Spleen (tissue), 11 donors: ENCODE results near the gene IDS. TPM values are rescaled to one million over a fixed set of nuclear protein-coding genes. Genes with fewer than 3 reads are reported as not detected.

Experiments
- DNase-seq: peaks from one replicate; pipeline ENCODE4 v3.0.0-alpha.2; 2020
- H3K27ac ChIP-seq, 8 donors: fragments of 200-600 bp; sonication (generic) in 7 of 8; 1 replicate in 4 of 8; 2 replicates in 4 of 8; pipeline versions ENCODE4 v1.5.0 to v1.8.0; 2016 to 2021; ENCODE audit warnings: inconsistent platforms in 4 of 8, mild to moderate bottlenecking in 4 of 8, moderate library complexity in 1 of 8
- H3K27me3 ChIP-seq, 7 donors: fragments of 200-600 bp; sonication (generic) in 6 of 7; replicated peaks in 1 of 7; 1 replicate in 4 of 7; 2 replicates in 3 of 7; pipeline versions ENCODE4 v1.5.0 to v1.8.0; 2016 to 2021; ENCODE audit warnings: inconsistent platforms in 3 of 7, mild to moderate bottlenecking in 1 of 7
- H3K36me3 ChIP-seq, 6 donors: fragments of 200-600 bp; sonication (generic) in 5 of 6; 1 replicate in 4 of 6; 2 replicates in 2 of 6; pipeline versions ENCODE4 v1.5.0 to v1.8.0; 2016 to 2021; ENCODE audit warnings: inconsistent platforms in 2 of 6
- H3K4me1 ChIP-seq, 6 donors: fragments of 200-600 bp; sonication (generic) in 5 of 6; 1 replicate in 3 of 6; 2 replicates in 3 of 6; pipeline versions ENCODE4 v1.5.0 to v1.8.0; 2016 to 2021; ENCODE audit warnings: inconsistent platforms in 3 of 6
- H3K4me3 ChIP-seq, 8 donors: fragments of 200-600 bp; sonication (generic) in 7 of 8; 1 replicate in 4 of 8; 2 replicates in 4 of 8; pipeline versions ENCODE4 v1.5.0 to v1.8.0; 2016 to 2021; ENCODE audit warnings: inconsistent platforms in 4 of 8, mild to moderate bottlenecking in 4 of 8, moderate library complexity in 2 of 8
- H3K9me3 ChIP-seq, 8 donors: fragments of 200-600 bp; sonication (generic) in 7 of 8; 1 replicate in 4 of 8; 2 replicates in 4 of 8; pipeline versions ENCODE4 v1.5.0 to v1.8.0; 2016 to 2021; ENCODE audit warnings: inconsistent platforms in 4 of 8
- CTCF ChIP-seq, 11 experiments: fragments of 200-600 bp in 7 of 11; fragments of 450-650 bp in 4 of 11; sonication (generic) in 4 of 11; IDR thresholded peaks in 8 of 11; conservative IDR thresholded peaks in 3 of 11; 1 replicate in 7 of 11; 2 replicates in 4 of 11; pipeline versions ENCODE4 v1.4.0 to v1.8.0; 2016 to 2021; ENCODE audit warnings: antibody characterized with exemption in 11 of 11, inconsistent platforms in 4 of 11, mild to moderate bottlenecking in 1 of 11
- POLR2A ChIP-seq, 3 donors: fragments of 450-650 bp; IDR thresholded peaks; one replicate each; pipeline ENCODE4 v1.5.1; 2017; ENCODE audit warnings: antibody characterized with exemption in 3 of 3, mild to moderate bottlenecking in 1 of 3
- POLR2AphosphoS5 ChIP-seq, 3 donors: sonication (generic); formaldehyde crosslinking; IDR thresholded peaks; one replicate each; pipeline ENCODE4 v1.5.1; 2017; ENCODE audit warnings: antibody characterized with exemption in 3 of 3
- WGBS, 5 donors: extraction: QIAGEN DNeasy Blood & Tissue Kit in 3 of 5; methylation state at CpG; one replicate each; pipeline versions ENCODE4 v1.1.5 to v1.1.7; 2013 to 2018; 5-methylcytosine and 5-hydroxymethylcytosine counted together
- intact Hi-C: fragments of 100-400 bp; cut with DNase I; formaldehyde crosslinking; loops from one replicate; pipeline ENCODE4 v1.15.0; 2023; ENCODE audit warnings: low total_unique reads
- polyA plus RNA-seq, 3 donors: library from polyadenylated mRNA; stranded (reverse); fragments of 200-250 nt; gene quantifications; one replicate each; pipeline ENCODE4 v1.2.1, GENCODE V29; 2013
- total RNA-seq, 7 donors: library from RNA; depleted of rRNA in 3 of 7; stranded (reverse); fragments of >200 nt in 3 of 7; fragmentation: NEBNext Ultra II Directional in 4 of 7; extraction: Animal tissue kit (Norgen Biotek cat#: 25700) in 4 of 7; gene quantifications; one replicate each; pipeline versions ENCODE4 v1.1.0 to v1.2.1, GENCODE V29; 2016 to 2021
- donor health status: healthy with polysubstance abuse.
- donor health status: DM: no; HTN: no; CAD: no; lungs with moderate emphysema.
- donor health status: DM: no; HTN: no; CAD: no.
- donor health status: Bipolar disorder and iron deficiency.
- donor health status: healthy.
- donor health status: DM: no; HTN: no; CAD: no.
- donor health status: DM: yes; HTN: yes; CAD: no.

The IDS gene
- total and polyA plus RNA-seq, 10 donors: 22.4 to 114 (median 83.5) TPM

GRCh38 chrX:149516604-149517003 lies 11.5 kb upstream of the IDS start:
- Histone ChIP-seq H3K4me1 (peaks cover 0 to 22% (median 4%) of the 10 kb centered on the region in 6 donors), H3K36me3 (no peaks in the 10 kb centered on the region), H3K27ac (no peak overlapping the region), H3K27me3 (no peaks in the 10 kb centered on the region), H3K4me3 (no peak overlapping the region), H3K9me3 (no peaks in the 10 kb centered on the region)
- TF ChIP-seq POLR2AphosphoS5 (IDR thresholded peaks at IDR 0.05): no peak
- TF ChIP-seq POLR2A (IDR thresholded peaks at IDR 0.05): no peak
- no peak for TF ChIP-seq CTCF (IDR thresholded peaks at IDR 0.05 in 8 of 11, conservative IDR thresholded peaks at IDR 0.05 in 3 of 11)
- no peak for DNase-seq
- 62 to 89% (median 76%) methylated on average over 2 of the region's 2 CpGs for WGBS, 5 donors
- intact Hi-C loops: no loop called here

GRCh38 chrX:149515954-149516602 lies 11.0 kb upstream of the IDS start:
- intact Hi-C loops: no loop called here
- DNase-seq: no peak
- H3K27me3 ChIP-seq: no peaks in the 10 kb centered on the region
- H3K4me3 ChIP-seq: no peak overlapping the region
- no peak overlapping the region for H3K27ac ChIP-seq
- no peaks in the 10 kb centered on the region for H3K36me3 ChIP-seq
- H3K4me1 ChIP-seq: peaks cover 0 to 22% (median 4%) of the 10 kb centered on the region in 6 donors
- no peaks in the 10 kb centered on the region for H3K9me3 ChIP-seq
- 29 to 65% (median 47%) methylated on average over 4 of the region's 4 CpGs for WGBS, 5 donors
- no peak for TF ChIP-seq POLR2A (IDR thresholded peaks at IDR 0.05)
- no peak for TF ChIP-seq CTCF (IDR thresholded peaks at IDR 0.05 in 8 of 11, conservative IDR thresholded peaks at IDR 0.05 in 3 of 11)

- Histone ChIP-seq H3K27me3 (peaks cover 0 to 6% (median 0%) of the 10 kb centered on the region in 7 donors), H3K9me3 (no peaks in the 10 kb centered on the region), H3K4me3 (no peak overlapping the region), H3K27ac (peak overlapping the region in 4 of 8 donors; percentile 16 to 60 (median 38)), H3K36me3 (no peaks in the 10 kb centered on the region), H3K4me1 (peaks cover 0 to 22% (median 4%) of the 10 kb centered on the region in 6 donors)
- intact Hi-C loops: no loop called here
- no peak for TF ChIP-seq POLR2AphosphoS5 (IDR thresholded peaks at IDR 0.05)
- TF ChIP-seq CTCF (IDR thresholded peaks at IDR 0.05 in 8 of 11, conservative IDR thresholded peaks at IDR 0.05 in 3 of 11): no peak
- TF ChIP-seq POLR2A (IDR thresholded peaks at IDR 0.05): no peak
- WGBS, 5 donors: 16 to 61% (median 44%) methylated on average over 6 to 9 of the region's 9 CpGs
- no peak for DNase-seq
Measured at GRCh38 chrX:149513825-149514428, 8.8 kb upstream of the IDS start.

GRCh38 chrX:149512225-149512885 lies 7.2 kb upstream of the IDS start:
- Histone ChIP-seq H3K4me3 (no peak overlapping the region), H3K4me1 (peaks cover 0 to 22% (median 4%) of the 10 kb centered on the region in 6 donors), H3K27me3 (peaks cover 0 to 6% (median 0%) of the 10 kb centered on the region in 7 donors), H3K36me3 (no peaks in the 10 kb centered on the region), H3K9me3 (no peaks in the 10 kb centered on the region), H3K27ac (peak overlapping the region in 2 of 8 donors; percentile 21 to 42)
- TF ChIP-seq POLR2A (IDR thresholded peaks at IDR 0.05): no peak
- peak; percentile 45 to 79 (median 65) for TF ChIP-seq CTCF (IDR thresholded peaks at IDR 0.05 in 8 of 11, conservative IDR thresholded peaks at IDR 0.05 in 3 of 11)
- TF ChIP-seq POLR2AphosphoS5 (IDR thresholded peaks at IDR 0.05): no peak
- intact Hi-C loops: no loop called here
- DNase-seq: no peak
- 62 to 83% (median 77%) methylated on average over 3 to 4 of the region's 4 CpGs for WGBS, 5 donors
